Measurements from ENCODE around the gene CYP46A1.

GRCh38 chr14:99645545-99646505, 38.3 kb upstream of the CYP46A1 start:
- TF ChIP-seq CTCF (IDR thresholded peaks at IDR 0.05 in 8 of 11, conservative IDR thresholded peaks at IDR 0.05 in 3 of 11): no peak
- no peak for TF ChIP-seq POLR2AphosphoS5 (IDR thresholded peaks at IDR 0.05)
- TF ChIP-seq POLR2A (IDR thresholded peaks at IDR 0.05): no peak
